ENCODE results near the gene HSD11B2. TPM values are rescaled to one million over a fixed set of nuclear protein-coding genes. Genes with fewer than 3 reads are reported as not detected.

HSD11B2 gene
- total RNA-seq, 1 experiment from 2014 or later, result 2.4 TPM

- BruUV-seq (replicated peaks), result no TSS peak
- Histone ChIP-seq H2AFZ (ENCODE audit: low read length) (no peak overlapping the region), H3K27ac (ENCODE audit: low read length) (no peak overlapping the region), H3F3A (ENCODE audit: low read length, unreplicated experiment) (no peaks in the 10 kb centered on the region), H3K36me3 (ENCODE audit: low read depth, low read length) (no peaks in the 10 kb centered on the region), H3K27me3 (ENCODE audit: low read length) (no peaks in the 10 kb centered on the region), H3K4me3 (ENCODE audit: low read length) (no peak overlapping the region), H4K20me1 (ENCODE audit: low read length) (no peaks in the 10 kb centered on the region), H3K79me2 (ENCODE audit: low read length) (no peaks in the 10 kb centered on the region), H3K9me2 (replicated peaks; ENCODE audit: low read length) (no peaks in the 10 kb centered on the region), H3K4me1 (ENCODE audit: insufficient read depth, low read length) (no peaks in the 10 kb centered on the region; the same call in 1 of the 2 replicates), H3K9me3 (ENCODE audit: low read length) (no peaks in the 10 kb centered on the region), H3K9ac (ENCODE audit: low read length) (no peak overlapping the region), H3K4me2 (ENCODE audit: low read length) (no peak overlapping the region)
- POLR2A ChIA-PET (ENCODE audit: unreplicated experiment), result no interaction called here
- TF ChIP-seq CTCF (conservative IDR thresholded peaks at IDR 0.05; ENCODE audit: low read depth, low read length) (no peak), EZH2 (IDR thresholded peaks at IDR 0.05; ENCODE audit: low read length, unreplicated experiment) (no peak), EZH2phosphoT487 (IDR thresholded peaks at IDR 0.05; ENCODE audit: borderline replicate concordance, low read length) (no peak)
- intact Hi-C loops (cut with micrococcal nuclease), result no loop called here
- CTCF ChIA-PET, result no interaction called here
- DNase-seq (no peak), ATAC-seq (no peak)
These were observed 5.9 kb upstream of the HSD11B2 start for GRCh38 chr16:67425061-67425460.

GRCh38 chr16:67425580-67425979 lies 5.3 kb upstream of the HSD11B2 start:
- Histone ChIP-seq H3K4me1 (ENCODE audit: insufficient read depth, low read length) (no peaks in the 10 kb centered on the region; the same call in 1 of the 2 replicates), H3K36me3 (ENCODE audit: low read depth, low read length) (no peaks in the 10 kb centered on the region), H3K9ac (ENCODE audit: low read length) (no peak overlapping the region), H3K79me2 (ENCODE audit: low read length) (no peaks in the 10 kb centered on the region), H3K9me2 (replicated peaks; ENCODE audit: low read length) (no peaks in the 10 kb centered on the region), H3K4me3 (ENCODE audit: low read length) (no peak overlapping the region), H3K4me2 (ENCODE audit: low read length) (no peak overlapping the region), H3K27ac (ENCODE audit: low read length) (no peak overlapping the region), H3F3A (ENCODE audit: low read length, unreplicated experiment) (no peaks in the 10 kb centered on the region), H2AFZ (ENCODE audit: low read length) (no peak overlapping the region), H3K27me3 (ENCODE audit: low read length) (no peaks in the 10 kb centered on the region), H3K9me3 (ENCODE audit: low read length) (no peaks in the 10 kb centered on the region), H4K20me1 (ENCODE audit: low read length) (no peaks in the 10 kb centered on the region)
- BruUV-seq (replicated peaks), result no TSS peak
- no peak for ATAC-seq
- CTCF ChIA-PET, result no interaction called here
- intact Hi-C loops (cut with micrococcal nuclease), result no loop called here
- TF ChIP-seq EZH2 (IDR thresholded peaks at IDR 0.05; ENCODE audit: low read length, unreplicated experiment) (no peak), EZH2phosphoT487 (IDR thresholded peaks at IDR 0.05; ENCODE audit: borderline replicate concordance, low read length) (no peak), CTCF (conservative IDR thresholded peaks at IDR 0.05; ENCODE audit: low read depth, low read length) (no peak)
- POLR2A ChIA-PET (ENCODE audit: unreplicated experiment), result no interaction called here
- no peak for DNase-seq

- H2AFZ ChIP-seq (ENCODE audit: low read length), result no peak overlapping the region
- no peak for DNase-seq
- H3K4me2 ChIP-seq (ENCODE audit: low read length), result no peak overlapping the region
- no peaks in the 10 kb centered on the region for H3F3A ChIP-seq (ENCODE audit: low read length, unreplicated experiment)
- no TSS peak for BruUV-seq (replicated peaks)
- H3K4me3 ChIP-seq (ENCODE audit: low read length), result no peak overlapping the region
- ChIA-PET CTCF (no interaction called here), POLR2A (ENCODE audit: unreplicated experiment) (no interaction called here)
- H4K20me1 ChIP-seq (ENCODE audit: low read length), result no peaks in the 10 kb centered on the region
- no peak overlapping the region for H3K27ac ChIP-seq (ENCODE audit: low read length)
- no peak for TF ChIP-seq CTCF (conservative IDR thresholded peaks at IDR 0.05; ENCODE audit: low read depth, low read length)
- no peak for TF ChIP-seq EZH2 (IDR thresholded peaks at IDR 0.05; ENCODE audit: low read length, unreplicated experiment)
- TF ChIP-seq EZH2phosphoT487 (IDR thresholded peaks at IDR 0.05; ENCODE audit: borderline replicate concordance, low read length), result no peak
- ATAC-seq, result no peak
- no peaks in the 10 kb centered on the region; the same call in 1 of the 2 replicates for H3K4me1 ChIP-seq (ENCODE audit: insufficient read depth, low read length)
- no peak overlapping the region for H3K9ac ChIP-seq (ENCODE audit: low read length)
- intact Hi-C loops (cut with micrococcal nuclease), result no loop called here
- H3K36me3 ChIP-seq (ENCODE audit: low read depth, low read length), result no peaks in the 10 kb centered on the region
- no peaks in the 10 kb centered on the region for H3K79me2 ChIP-seq (ENCODE audit: low read length)
- no peaks in the 10 kb centered on the region for H3K9me3 ChIP-seq (ENCODE audit: low read length)
- H3K9me2 ChIP-seq (replicated peaks; ENCODE audit: low read length), result no peaks in the 10 kb centered on the region
- H3K27me3 ChIP-seq (ENCODE audit: low read length), result no peaks in the 10 kb centered on the region
These were observed 4.9 kb upstream of the HSD11B2 start for GRCh38 chr16:67426022-67426421.
